ENCODE measurements around the gene STAT3. TPM values are rescaled to one million over a fixed set of nuclear protein-coding genes. Genes with fewer than 3 reads are reported as not detected.
"Not testable (repeated sequence)": the region's sequence is repeated elsewhere in the genome, so short reads cannot be mapped to it uniquely, and the experiment has no call there.

STAT3 gene
- total RNA-seq, 1 donor from 2014 or later, result 105 TPM

GRCh38 chr17:42301022-42301421 lies 87.2 kb downstream of the STAT3 start:
- intact Hi-C loops (cut with micrococcal nuclease), result no loop called here

- intact Hi-C loops (cut with micrococcal nuclease), result not testable (repeated sequence)
These were observed 88.3 kb downstream of the STAT3 start for GRCh38 chr17:42299913-42300312.

DNA sequence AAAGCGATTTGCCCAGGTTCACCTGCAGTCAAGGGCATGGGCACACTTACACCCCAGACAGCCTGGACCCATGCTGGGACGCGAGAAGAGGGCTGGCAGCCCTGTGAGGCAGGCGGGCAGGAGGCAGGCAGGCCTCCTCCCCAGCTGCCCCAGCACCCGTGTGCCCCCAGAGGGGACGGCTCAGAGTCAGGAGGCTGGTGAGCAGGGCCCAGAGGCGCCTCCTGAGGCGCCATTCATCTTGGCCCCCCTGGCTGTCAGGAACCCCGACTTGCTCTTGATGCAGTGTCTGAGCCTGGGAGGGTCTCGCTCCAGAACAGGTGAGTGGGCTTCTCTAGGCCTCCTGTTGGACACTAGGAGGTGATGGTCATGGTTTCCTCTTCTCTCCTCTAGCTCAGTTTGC lies 88.9 kb downstream of the STAT3 start:
- intact Hi-C loops (cut with micrococcal nuclease), result not testable (repeated sequence)

DNA sequence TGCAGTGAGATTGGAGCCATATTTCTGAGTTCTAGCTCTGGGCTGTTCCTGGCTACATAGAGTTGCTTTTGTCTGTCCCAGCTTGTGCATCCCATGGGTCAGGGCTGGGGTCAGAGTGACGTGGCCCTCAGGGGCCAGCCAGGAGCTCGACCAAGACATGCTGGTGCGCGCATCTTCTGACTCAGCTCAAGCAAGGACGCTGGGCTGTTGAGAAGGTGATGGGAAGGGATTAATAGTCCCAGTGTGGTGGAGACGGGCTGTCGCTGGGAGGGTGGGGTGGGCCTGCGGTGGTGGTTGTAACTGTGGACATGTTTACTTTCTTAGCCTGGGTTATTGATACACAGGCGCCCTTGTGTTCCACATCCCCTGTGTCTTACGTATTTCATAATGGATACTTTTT lies 90.5 kb downstream of the STAT3 start:
- intact Hi-C loops (cut with micrococcal nuclease), result not testable (repeated sequence)

DNA sequence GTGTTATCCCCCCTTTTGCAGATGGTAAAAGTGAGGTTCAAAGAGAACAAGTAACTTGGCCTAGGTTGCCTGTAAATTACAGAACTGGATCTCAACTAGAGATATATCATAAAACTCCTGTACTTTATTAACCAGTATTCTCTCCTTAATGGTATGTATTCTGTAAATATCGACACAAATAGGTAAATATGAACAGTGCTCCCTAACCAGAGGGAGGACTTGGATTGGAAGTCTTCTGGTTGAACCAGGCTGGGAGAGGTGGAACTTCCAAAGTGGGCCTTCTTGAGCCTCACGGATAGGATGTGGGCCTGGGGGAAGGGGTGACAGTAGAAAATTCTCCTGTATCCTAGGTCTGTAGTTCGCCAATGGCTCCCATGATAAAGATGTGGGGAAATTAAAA lies 92.2 kb downstream of the STAT3 start:
- intact Hi-C loops (cut with micrococcal nuclease), result no loop called here

DNA sequence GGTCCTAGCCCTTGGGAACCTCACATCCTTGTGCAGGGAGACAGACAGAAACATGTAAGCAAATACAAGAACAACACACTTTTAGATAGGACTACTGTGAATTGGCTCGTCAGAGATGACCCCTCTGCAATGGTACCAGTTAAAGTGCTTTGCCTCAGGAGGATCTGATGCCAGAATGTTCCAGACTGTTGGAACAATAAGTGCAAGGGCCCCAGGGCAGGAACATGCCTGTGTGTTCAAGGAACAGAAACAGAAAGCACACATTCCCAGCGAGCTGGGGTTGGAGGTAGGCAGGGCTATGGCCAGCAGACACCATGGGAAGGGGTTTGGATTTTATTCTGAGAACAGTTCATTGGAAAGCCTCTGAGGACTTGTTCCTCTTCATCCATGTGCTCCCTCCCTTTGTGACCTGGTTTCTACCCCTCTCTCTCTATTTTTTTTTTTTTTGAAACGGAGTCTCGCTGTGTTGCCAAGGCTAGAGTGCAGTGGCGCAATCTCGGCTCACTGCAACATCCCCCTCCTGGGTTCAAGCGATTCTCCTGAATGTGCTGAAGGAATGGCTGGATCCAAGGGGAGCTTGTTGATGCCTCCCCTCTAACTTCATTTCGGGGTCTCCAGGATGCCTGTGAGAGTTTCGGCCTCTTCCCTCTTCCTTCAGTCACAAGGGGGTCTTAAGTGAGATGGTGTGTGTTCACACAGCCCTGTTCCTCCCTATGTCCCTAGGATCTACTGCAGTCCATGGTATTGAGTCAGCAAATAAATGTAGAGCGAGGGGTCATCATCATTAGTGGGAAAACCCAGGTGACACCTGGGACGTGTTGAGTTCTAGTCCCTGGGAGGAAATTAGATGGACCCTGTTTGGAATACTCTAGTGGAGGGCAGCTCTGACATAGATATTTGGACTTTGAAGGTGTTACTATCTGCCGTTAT lies 93.5 kb downstream of the STAT3 start:
- intact Hi-C loops (cut with micrococcal nuclease), result no loop called here

DNA sequence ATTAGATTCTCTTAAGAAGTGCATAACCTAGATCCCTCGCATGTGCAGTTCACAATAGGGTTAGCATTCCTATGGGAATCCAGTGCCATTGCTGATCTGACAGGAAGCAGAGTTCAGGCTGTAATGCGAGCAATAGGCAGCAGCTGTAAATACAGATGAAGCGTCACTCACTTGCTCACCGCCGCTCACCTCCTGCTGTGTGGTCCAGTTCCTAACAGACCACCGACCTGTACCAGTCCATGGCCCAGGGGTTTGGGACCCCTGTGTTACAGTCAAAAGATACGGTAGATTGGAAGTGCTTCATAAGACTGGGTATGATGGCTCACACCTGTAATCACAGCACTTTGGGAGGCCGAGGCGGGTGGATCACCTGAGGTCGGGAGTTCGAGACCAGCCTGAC lies 97.1 kb downstream of the STAT3 start:
- intact Hi-C loops (cut with micrococcal nuclease), result no loop called here

DNA sequence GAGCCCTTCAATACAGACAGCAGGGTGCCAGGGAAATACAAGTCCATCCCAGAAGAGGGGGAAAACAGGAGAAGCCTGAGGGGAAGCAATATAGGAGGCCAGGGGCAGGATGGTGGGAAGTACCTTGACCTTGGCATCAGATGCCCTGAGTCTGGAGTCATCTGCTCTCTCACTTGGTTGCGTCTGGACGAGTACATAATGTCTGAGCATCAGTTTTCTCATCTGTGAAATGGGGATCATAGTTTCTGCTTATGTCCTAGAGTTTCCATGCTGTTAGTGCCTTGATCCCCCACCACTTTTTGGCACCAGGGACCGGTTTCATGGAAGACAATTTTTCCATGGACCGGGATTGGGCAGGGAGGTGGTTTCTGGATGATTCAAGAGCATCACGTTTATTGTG lies 97.7 kb downstream of the STAT3 start:
- intact Hi-C loops (cut with micrococcal nuclease), result no loop called here

DNA sequence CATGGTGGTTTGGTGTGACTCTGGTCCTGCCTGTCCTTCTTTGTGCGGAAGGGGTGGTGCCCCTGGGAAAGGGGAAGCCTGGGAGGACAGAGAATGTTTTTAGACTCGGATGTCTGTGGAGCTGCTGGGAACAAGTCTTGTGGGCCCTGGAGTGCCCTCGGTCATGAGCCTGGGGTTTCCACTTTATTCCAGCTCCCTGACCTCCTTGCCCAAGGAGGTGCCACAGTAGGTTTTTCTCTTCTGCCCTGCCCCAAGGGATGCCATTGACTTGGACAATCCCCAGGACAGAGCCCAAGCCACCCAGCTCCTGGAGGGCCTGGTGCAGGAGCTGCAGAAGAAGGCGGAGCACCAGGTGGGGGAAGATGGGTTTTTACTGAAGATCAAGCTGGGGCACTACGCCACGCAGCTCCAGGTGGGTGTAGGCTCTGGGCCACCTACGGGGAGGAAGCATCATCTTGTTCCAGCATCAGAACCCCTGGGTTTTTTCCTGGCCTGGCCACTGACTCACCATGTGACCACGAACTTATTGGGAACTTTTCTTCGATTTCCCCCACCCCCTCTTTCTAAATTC lies 98.5 kb downstream of the STAT3 start:
- intact Hi-C loops (cut with micrococcal nuclease), result loop anchor here (2.0 to 5.0 kb wide), 3 partner anchors 42 to 67 kb away; no protein-coding TSS in a partner anchor

GRCh38 chr17:42288803-42289610 lies 99.2 kb downstream of the STAT3 start:
- intact Hi-C loops (cut with micrococcal nuclease), result loop anchor here (1.0 to 5.0 kb wide), 4 partner anchors 14 to 66 kb away; no protein-coding TSS in a partner anchor

- intact Hi-C loops (cut with micrococcal nuclease), result loop anchor here (1.0 to 5.0 kb wide), 4 partner anchors 13 to 65 kb away; no protein-coding TSS in a partner anchor
These were observed 100.1 kb downstream of the STAT3 start, which contains the start of gene STAT5A for GRCh38 chr17:42287977-42288802. TSS of gene STAT5A (plus strand) at chr17:42288498. CDS start at chr17:42289412, 914 bp downstream.

DNA sequence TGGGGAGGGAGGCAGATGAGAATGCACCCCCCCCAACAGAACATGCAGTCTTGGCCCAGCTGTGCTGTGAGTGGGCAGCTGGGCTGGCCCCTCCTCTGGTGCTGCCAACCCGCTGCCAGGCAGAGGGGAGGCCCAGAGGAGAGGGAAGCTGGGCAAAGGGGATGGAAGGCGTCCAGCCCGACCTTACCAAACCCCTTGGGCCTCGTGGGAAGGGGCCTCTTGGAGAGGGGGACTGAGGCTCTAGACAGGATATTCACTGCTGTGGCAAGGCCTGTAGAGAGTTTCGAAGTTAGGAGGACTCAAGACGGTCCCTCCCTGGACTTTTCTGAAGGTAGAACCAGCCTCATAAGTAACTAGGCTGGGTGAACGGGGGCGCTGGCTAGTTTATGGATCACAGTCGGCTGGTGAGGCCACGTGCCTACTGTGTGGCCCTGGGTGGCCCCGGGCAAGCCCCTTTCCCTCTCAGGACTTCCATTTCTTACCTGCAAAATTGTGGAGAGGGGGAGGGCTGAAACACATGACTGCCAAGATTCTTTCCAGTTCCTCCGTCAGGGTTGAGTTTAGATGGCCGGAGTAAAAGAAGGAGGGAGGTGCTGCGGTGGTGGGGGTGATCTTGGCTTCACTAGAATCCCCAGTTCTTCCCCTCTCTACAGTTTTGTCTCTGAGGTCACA lies 100.8 kb downstream of the STAT3 start:
- intact Hi-C loops (cut with micrococcal nuclease), result loop anchor here (5.0 kb wide), 1 partner anchor 40 kb away; no protein-coding TSS in a partner anchor

DNA sequence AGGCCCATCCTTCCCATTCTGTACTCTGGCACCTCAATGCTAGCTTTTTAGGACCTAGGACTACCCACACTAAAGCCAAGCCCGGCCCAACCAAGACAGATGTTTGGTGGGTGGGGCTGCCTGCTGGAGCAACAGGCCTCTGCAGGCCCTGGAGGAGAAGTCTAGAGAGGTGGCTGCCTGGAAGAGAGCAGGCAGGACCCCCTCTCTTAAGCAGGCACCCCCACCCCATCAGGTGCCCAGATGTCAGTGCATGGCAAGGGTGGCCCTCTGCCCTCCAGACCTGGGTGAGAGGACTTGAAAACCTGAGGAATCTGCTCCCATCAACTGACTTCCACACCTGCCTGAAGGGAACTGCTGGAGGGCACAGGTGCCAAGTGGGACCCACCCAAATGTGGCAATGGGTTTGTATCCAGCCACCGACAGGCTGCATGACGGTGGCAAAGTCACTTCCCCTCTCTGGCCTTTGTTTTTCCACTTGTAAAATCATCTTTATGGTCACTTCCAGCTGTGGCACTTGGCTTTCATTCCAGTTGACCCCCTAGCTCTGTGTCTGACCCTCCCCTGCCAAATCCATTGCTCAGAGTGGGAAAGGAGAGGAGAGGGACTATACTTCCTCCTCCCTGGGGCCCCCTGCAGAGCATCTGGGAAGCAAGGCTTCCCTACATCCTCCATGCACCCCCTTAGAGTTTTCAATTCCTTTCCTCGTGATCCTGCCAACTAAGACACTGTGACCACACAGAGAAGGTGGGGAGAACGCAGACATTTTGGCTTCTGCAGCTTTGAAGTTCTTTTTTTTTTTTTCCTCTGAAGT lies 101.6 kb downstream of the STAT3 start:
- intact Hi-C loops (cut with micrococcal nuclease), result loop anchor here (5.0 kb wide), 1 partner anchor 39 kb away; no protein-coding TSS in a partner anchor

GRCh38 chr17:42285346-42286050 lies 102.7 kb downstream of the STAT3 start:
- intact Hi-C loops (cut with micrococcal nuclease), result loop anchor here (5.0 kb wide), 1 partner anchor 38 kb away; no protein-coding TSS in a partner anchor

GRCh38 chr17:42284566-42284965 lies 103.7 kb downstream of the STAT3 start:
- intact Hi-C loops (cut with micrococcal nuclease), result no loop called here

DNA sequence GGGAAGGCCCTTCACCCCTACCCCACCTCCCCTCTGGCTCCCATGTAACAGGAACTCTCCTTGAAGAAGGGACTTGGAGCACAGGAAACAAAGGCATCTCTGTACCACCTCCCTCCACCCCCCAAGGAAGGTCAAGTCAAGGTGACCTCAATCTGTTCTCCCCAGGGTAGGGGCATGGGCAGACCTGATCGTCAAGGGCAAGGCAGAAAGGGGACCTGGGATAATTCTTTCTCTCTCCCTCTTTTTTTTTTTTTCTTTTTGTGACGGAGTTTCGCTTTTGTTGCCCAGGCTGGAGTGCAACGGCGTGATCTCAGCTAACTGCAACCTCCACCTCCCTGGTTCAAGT lies 104.2 kb downstream of the STAT3 start:
- intact Hi-C loops (cut with micrococcal nuclease), result no loop called here

DNA sequence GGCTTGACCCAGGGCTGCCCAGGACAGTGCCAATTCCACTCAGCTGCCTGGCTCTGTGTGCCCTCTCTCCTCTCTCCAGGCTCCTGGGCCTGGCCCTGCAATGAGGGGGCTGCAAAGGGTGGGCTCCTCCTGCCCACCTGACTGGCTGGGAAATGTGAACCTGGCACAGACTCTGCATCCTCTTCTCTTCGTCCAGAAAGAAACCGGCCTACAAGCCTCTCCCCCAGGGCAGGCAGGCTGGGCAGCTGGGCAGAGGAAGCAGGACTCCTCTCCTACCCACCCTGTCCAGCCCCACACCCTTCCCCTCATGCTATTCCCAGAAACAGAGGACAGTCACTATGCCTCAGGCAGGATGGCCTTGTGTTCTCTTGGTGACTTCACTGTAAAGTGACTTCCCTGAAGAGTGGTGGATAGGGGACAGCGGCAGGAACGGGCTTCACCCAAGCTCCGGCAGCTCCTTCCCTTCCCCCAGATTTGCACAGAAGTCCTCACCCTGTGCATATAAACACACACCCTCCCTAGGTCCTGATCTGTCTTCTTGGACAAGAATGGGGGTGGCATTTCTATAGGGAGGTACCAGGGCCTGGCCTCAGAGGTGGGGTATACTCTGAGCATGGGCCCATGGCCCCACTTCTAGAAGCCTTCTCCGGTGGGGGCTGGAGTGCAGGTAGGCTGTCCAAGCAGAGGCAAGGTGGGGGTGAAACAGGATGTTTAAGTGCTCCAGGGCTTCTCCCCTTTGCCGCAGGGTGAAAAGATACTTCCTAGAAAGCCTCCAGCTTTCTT lies 104.8 kb downstream of the STAT3 start:
- intact Hi-C loops (cut with micrococcal nuclease), result no loop called here
